ENCODE measurements around the gene PGLYRP2.

- TF ChIP-seq, protein P1, sequence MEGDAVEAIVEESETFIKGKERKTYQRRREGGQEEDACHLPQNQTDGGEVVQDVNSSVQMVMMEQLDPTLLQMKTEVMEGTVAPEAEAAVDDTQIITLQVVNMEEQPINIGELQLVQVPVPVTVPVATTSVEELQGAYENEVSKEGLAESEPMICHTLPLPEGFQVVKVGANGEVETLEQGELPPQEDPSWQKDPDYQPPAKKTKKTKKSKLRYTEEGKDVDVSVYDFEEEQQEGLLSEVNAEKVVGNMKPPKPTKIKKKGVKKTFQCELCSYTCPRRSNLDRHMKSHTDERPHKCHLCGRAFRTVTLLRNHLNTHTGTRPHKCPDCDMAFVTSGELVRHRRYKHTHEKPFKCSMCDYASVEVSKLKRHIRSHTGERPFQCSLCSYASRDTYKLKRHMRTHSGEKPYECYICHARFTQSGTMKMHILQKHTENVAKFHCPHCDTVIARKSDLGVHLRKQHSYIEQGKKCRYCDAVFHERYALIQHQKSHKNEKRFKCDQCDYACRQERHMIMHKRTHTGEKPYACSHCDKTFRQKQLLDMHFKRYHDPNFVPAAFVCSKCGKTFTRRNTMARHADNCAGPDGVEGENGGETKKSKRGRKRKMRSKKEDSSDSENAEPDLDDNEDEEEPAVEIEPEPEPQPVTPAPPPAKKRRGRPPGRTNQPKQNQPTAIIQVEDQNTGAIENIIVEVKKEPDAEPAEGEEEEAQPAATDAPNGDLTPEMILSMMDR (IDR thresholded peaks at IDR 0.05): no peak
- TF ChIP-seq EZH2 (IDR thresholded peaks at IDR 0.05): no peak
These were observed 46.4 kb downstream of the PGLYRP2 start for GRCh38 chr19:15432629-15433518.

All from neural progenitor cell (in vitro differentiated cells).